GM21576 (cell line): ENCODE data around the gene RNF150.
A peak's percentile ranks its signal among the peaks of the same experiment; 100 is the strongest.

ENCODE experiments used
- ATAC-seq: cut with Tn5 transposase; IDR thresholded peaks from one replicate; pipeline ENCODE4 v1.9.1; 2021; ENCODE audit warnings: mild to moderate bottlenecking, moderate library complexity; ENCODE audit not compliant: unreplicated experiment

RNF150 gene

GRCh38 chr4:140870427-140870826 lies 262.8 kb downstream of the RNF150 start:
- no peak for ATAC-seq

GRCh38 chr4:140869446-140869845 lies 263.8 kb downstream of the RNF150 start:
- ATAC-seq, result no peak

DNA sequence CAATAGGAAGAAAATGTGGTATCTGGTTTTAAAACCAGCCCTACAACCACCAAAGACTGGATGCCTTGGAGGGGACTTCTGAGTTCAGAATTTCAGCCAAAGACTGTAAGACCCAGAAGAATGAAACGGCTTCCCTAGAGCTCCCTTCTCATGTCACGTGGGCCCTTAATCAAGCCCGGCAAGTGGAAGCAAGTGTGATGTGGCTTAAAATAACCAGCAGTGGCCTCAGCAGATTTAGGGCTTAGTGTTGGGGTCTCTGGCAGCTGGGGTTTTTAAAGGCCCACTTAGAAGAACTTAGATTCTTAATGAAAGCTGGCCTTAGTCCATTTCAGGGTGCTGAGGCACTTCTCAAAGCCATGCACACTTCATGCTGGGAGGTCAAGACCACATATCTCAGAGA lies 265.9 kb downstream of the RNF150 start:
- ATAC-seq, result no peak

DNA sequence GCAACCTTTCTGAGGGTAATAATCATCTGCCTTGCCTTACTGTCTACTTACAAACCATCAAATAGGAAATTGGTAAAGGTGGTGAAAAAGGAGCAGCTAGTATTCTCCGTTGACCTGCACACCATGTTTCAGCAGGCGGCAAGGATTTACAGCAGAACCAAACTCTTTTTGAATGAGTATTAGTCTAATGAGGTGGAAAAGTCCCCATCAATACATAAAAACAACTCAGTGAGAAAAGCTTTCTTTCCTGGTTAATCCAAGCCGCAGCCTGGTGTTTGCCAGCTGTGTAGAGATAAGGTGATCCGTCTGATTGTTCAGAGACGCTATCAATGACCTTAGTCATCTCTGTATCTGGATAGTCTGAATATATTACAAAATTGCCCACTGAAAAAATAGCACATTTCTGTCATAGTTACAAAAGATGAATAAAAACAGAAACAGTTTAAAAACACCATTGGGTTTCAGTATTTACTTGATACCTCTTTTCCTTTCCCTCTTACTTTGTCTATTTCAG lies 266.7 kb downstream of the RNF150 start:
- ATAC-seq, result no peak

GRCh38 chr4:140865253-140866217 lies 267.7 kb downstream of the RNF150 start:
- ATAC-seq, result no peak

DNA sequence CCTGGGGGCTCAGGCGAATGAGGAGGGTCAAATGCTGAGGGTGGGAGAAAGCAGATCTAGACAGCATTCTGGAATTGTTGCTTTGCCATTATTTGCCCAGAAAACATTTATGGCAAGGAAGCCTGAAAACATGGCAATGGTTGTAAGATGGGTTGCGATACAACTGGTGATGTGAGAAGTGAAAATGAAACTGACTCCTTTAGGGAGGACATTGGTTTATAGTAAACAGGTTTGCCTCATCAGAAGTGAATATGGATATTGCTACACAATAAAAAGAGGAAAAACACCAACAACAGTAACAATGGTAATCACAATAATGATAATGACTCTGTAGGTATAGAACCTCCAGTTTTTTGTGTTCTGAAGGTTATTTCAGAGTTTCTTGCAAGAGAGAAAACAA lies 270.1 kb downstream of the RNF150 start:
- ATAC-seq, result no peak

- no peak for ATAC-seq
Measured at GRCh38 chr4:140862177-140862442, 271.2 kb downstream of the RNF150 start.

DNA sequence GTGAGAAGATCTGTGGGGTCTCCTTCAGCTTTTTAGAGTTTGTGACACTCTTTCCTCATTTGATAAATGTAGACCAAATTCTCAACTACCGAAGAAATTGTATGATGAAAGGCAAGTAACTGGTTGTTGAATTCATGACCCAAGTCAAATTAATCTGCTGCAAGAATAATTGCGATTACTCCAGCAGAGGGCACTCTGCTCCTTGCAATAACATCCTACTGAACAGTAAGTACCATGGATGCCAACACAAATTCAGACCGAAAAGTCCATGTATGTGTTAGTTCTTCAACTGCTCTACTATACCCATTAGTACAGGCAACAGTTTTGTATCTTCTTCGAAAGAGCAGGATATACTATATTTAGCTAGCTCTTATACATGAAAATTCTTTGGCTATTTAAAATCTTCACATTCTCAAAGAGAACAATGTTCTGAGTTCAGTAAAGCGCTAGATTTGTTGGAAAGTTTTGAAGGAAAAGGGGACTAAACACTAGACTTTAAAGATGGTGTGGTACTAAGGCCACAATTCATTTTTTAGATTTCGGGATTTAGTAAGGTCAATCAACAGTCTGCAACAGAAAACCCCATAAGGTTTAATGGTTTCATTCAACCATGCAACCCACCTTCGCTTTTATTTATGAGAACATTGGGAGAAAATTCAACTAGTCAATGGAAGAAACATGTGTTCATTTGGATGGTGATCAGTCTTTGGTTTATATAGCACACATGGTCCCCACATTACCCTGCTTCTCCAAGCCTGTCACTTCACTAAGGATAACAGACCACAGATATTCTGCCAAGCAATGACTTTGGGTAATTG lies 271.7 kb downstream of the RNF150 start:
- peak; percentile 82 for ATAC-seq

DNA sequence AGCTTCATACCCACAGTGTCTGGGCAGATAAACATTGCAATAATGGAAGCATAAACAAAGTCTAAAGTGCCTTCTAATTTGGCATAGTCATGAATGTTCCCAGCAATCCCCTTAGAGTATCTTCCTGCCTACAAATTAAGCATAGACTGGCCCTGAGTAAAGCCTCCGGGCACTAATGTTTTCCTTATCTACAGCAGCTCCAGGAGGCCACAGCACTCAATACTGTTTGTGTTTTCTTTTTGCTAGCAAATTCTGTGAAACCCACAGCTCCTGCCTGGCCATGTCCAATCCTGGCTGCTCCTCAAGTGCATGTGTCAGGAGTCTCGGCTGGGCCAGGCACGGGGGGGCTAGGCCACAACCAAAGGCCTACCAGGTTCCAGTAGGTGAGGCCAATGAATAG lies 274.4 kb downstream of the RNF150 start:
- no peak for ATAC-seq

DNA sequence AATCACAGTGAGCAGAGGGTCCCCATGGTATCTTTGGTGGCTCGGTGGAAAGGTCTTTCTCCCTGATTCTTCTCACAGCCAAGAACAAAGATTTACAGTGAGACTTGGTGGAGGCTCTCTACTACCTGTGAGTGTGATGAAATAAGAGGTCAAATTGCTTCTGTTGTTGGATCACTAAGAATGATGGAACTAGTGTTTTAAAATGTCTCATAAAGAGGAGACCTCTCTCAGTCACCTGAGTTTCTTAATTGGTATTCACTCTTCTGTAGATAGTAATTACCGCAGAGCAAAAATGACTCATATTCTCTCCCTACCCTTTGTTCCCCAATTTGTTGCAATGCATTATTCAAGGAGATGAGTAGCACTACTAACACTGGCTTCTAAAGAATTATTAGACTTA lies 276.2 kb downstream of the RNF150 start:
- no peak for ATAC-seq

- ATAC-seq, result no peak
Measured at GRCh38 chr4:140856621-140857062, 276.6 kb downstream of the RNF150 start.

GRCh38 chr4:140854168-140854567 lies 279.1 kb downstream of the RNF150 start:
- no peak for ATAC-seq

- ATAC-seq, result no peak
Measured at GRCh38 chr4:140851804-140852203, 281.5 kb downstream of the RNF150 start.

DNA sequence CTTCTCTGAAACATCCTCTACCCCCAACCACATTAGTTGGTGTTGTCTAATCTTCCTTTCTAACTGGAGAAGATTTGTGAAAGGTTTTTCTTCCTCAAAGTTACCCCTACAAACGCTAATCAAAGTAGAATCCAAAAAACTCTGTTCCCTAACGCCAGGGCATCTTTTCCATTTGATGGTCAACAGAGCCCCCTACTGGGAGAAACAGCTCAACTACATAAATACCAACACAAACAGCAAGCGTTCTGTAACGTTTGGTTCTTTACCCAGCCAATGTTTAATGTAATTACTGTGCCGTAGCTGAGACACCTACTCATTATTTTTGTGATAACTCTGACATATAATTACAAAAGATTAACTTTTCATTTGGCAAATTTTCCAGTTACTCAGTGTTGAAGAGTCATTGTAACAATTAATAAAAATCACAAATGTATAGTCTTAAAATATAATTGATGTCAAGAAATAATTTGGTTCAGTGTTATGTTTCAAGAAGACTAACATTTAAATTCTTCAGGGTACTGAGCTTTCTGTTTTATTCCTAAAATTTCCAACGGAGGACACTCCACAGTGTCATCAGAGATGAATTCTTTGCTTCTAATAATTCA lies 282.1 kb downstream of the RNF150 start:
- peak; percentile 80 for ATAC-seq

- no peak for ATAC-seq
Measured at GRCh38 chr4:140849526-140849925, 283.7 kb downstream of the RNF150 start.

- no peak for ATAC-seq
Measured at GRCh38 chr4:140846736-140847135, 286.5 kb downstream of the RNF150 start.

GRCh38 chr4:140844061-140844460 lies 289.2 kb downstream of the RNF150 start:
- ATAC-seq, result no peak

DNA sequence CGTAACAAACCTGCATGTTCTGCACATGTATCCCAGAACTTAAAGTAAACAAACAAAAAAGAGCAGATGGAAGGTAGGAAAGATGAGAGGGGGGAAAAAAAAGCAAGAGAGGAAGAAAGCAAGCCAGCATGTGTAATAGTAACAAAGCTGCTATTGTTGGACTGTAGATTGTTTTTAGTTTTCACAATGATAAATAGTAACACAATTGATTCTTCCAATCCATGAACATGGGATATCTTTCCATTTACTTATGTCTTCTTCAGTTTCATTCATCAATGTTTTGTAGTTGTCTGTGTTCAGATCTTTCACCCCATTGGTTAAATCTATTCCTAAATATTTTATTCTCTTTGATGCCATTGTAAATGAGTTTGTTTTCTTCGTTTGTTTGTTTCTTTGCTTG lies 292.1 kb downstream of the RNF150 start:
- no peak for ATAC-seq

DNA sequence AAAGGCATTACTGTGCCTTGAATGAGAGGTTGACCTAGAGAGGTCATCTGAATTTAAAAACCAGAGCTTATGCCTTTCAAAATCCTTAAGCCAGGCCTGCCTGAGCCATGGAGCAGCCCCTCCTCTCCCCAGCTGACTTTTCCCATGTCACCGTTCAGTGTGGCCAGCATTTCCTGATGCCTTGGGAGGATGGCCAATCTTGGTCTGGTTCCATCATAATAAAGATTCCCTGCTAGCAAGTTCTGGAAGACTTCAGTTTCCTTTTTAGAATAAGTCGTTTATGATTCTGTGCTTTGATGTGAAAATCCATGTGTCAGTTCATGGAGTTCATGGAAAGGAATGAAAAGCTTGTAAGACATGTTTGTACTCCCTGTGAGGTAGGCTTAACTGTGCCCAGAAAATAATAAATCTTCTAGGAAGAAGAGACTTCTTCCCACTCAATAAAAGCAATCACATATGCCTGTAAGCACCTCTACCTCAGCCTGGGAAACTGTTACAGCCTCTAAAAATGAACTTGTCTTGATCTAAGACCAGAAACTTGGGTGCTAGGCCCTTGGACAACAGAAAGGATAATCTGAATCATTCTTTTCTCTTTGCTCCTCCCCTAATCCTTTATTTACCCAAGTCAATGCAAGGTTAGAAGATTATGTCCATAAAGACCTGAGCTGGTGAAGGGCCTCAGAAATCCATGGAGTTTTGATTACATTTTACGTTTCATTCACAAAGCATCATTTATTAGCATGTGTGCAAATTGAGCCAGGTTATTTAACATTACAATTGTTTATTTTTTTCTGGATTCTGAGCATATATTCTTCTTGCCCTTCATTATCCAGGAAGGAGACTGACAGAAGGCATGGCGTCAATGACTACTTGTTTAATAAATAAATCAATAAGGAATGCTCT lies 293.1 kb downstream of the RNF150 start:
- ATAC-seq, result no peak

GRCh38 chr4:140839406-140839805 lies 293.9 kb downstream of the RNF150 start:
- ATAC-seq, result no peak
